Measurements from ENCODE around the gene BRSK1. TPM values are rescaled to one million over a fixed set of nuclear protein-coding genes. Genes with fewer than 3 reads are reported as not detected.

Gene BRSK1
- polyA plus RNA-seq, 2 of the 4 experiments (the other 2 are of a cell fraction): 5.4 to 6.6 TPM

DNA sequence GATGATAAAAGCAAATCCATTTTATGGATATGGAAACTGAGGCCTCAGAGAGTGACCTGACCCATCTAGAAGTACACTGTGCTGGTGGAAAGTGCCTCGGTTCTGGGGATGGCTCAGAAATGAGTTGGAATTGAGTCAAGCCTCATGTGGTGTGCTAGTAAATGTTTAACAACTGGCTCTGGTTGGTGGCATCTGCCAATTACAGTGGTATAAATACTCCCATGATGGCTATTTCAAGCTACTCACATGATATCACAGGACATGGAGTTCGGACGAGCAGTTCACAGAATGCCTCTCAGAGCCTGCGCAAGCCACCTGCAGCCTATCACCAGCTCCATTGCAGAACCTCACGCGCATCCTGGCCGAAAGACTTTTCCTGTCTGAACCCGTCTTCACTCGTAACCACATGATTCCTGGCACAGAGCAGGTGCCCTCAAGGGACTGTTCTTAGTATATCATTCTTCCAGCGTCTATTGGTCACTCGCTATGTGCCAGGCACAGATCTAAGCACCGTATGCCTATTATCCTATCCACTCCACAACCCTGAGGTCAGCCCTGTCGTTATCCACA, 32.2 kb downstream of the BRSK1 start:
- Histone ChIP-seq H3K4me1 (no peaks in the 10 kb centered on the region), H3K27ac (no peak overlapping the region), H3K4me3 (no peak overlapping the region), H3K9me3 (no peaks in the 10 kb centered on the region), H3K4me2 (no peak overlapping the region)
- ATAC-seq (no peak), FAIRE-seq (no peak), DNase-seq (ENCODE audit: low read depth in 1 of 2, low spot score in 1 of 2) (no peak)
- no peak for TF ChIP-seq RARB (CRISPR knock-in tag; IDR thresholded peaks at IDR 0.05)
- no peak for TF ChIP-seq ESRRA (IDR thresholded peaks at IDR 0.05; ENCODE audit: borderline replicate concordance, low read length)
- TF ChIP-seq, protein P1, sequence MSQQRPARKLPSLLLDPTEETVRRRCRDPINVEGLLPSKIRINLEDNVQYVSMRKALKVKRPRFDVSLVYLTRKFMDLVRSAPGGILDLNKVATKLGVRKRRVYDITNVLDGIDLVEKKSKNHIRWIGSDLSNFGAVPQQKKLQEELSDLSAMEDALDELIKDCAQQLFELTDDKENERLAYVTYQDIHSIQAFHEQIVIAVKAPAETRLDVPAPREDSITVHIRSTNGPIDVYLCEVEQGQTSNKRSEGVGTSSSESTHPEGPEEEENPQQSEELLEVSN (IDR thresholded peaks at IDR 0.05; ENCODE audit: borderline replicate concordance, low read depth): no peak
- POLR2A ChIA-PET: no interaction called here
- CTCF ChIA-PET: interaction anchor here (0.7 to 21.1 kb wide), 5 partner anchors 9 to 102 kb away, joined by 3 to 306 read pairs (median 4); partner anchors contain the start of genes KMT5C and TMEM150B
- WGBS (ENCODE audit: missing lambda C conversion rate): 83% methylated on average over 13 of the region's 13 CpGs

DNA sequence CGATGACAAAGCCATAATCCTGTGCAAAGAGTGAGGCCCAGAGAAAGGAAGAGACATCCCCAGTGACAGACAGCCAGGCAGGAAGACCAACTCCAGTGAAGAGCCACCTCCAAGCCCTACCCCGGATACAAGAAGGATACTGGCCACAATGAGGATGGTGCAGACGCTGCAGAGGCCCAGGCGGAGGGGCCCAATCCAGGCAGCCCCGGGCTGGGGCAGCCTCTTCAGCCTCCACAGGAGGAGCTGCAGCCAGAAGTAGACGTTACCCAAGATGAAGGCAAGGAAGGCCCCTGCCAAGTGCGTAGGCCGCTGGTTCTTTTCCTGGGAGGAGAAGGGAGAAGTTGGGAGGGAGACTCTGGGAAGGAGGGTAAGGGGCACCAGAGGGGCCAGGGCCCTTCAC, 32.8 kb downstream of the BRSK1 start:
- FAIRE-seq: no peak
- CTCF ChIA-PET: interaction anchor here (1.1 to 21.1 kb wide), 4 partner anchors 8 to 151 kb away, joined by 3 to 306 read pairs (median 4); partner anchors contain the start of gene TMEM150B

DNA sequence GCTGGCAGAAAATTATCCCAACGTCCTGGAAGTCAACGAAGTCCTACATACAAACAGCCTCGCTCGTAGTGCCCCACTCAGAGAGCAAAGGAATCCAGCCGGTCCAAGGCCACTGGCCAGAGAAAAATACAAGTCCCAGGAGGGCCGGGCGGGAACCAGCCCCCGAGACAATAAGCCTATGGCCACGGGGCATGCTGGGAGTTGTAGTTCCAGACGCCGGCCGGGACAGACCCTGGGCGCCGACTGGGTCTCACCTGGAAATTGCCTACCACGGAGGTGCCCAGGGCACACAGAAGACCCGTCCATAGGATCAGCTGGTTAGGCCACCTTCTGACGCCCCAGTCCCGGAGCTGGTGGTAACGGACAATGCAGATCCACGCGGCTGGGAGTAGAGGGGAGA, 36.0 kb downstream of the BRSK1 start:
- no peaks in the 10 kb centered on the region for H3K9me3 ChIP-seq
- WGBS (ENCODE audit: missing lambda C conversion rate): 63% methylated on average over 21 of the region's 21 CpGs
- ChIA-PET POLR2A (interaction anchor here (0.9 kb wide), 1 partner anchor 20 kb away, joined by 8 read pairs; the partner anchor contains the start of gene KMT5C), CTCF (interaction anchor here (4.3 to 21.1 kb wide), 3 partner anchors 17 to 27 kb away, joined by 24 to 306 read pairs (median 31); partner anchors contain the start of gene KMT5C)
- H3K4me1 ChIP-seq: peaks cover 19% of the 10 kb centered on the region
- no peak for TF ChIP-seq RNF2 (IDR thresholded peaks at IDR 0.05; ENCODE audit: borderline replicate concordance, low read depth)
- FAIRE-seq (no peak), ATAC-seq (peak; percentile 54 to 82; a peak in 4 of 6 replicates), DNase-seq (ENCODE audit: low read depth in 1 of 2, low spot score in 1 of 2) (no peak)
- H3K4me2 ChIP-seq: no peak overlapping the region
- H3K27ac ChIP-seq: 0 out of 6 replicates have a peak overlapping the region, but pooled peaks of 1 of the 2 experiments have one; percentile 14
- no peak overlapping the region for H3K4me3 ChIP-seq

More for the DNA sequence above, 32.8 kb downstream of the BRSK1 start:
- POLR2A ChIA-PET: no interaction called here
- Histone ChIP-seq H3K4me3 (no peak overlapping the region), H3K9me3 (no peaks in the 10 kb centered on the region), H3K27ac (no peak overlapping the region), H3K4me1 (no peaks in the 10 kb centered on the region), H3K4me2 (no peak overlapping the region)
- ATAC-seq (no peak), DNase-seq (ENCODE audit: low read depth in 1 of 2, low spot score in 1 of 2) (no peak)
- WGBS (ENCODE audit: missing lambda C conversion rate): 75% methylated on average over 8 of the region's 8 CpGs
- TF ChIP-seq RCOR1 (IDR thresholded peaks at IDR 0.05; ENCODE audit: low read depth, low read length): no peak
- TF ChIP-seq, protein P2, sequence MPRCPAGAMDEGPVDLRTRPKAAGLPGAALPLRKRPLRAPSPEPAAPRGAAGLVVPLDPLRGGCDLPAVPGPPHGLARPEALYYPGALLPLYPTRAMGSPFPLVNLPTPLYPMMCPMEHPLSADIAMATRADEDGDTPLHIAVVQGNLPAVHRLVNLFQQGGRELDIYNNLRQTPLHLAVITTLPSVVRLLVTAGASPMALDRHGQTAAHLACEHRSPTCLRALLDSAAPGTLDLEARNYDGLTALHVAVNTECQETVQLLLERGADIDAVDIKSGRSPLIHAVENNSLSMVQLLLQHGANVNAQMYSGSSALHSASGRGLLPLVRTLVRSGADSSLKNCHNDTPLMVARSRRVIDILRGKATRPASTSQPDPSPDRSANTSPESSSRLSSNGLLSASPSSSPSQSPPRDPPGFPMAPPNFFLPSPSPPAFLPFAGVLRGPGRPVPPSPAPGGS (IDR thresholded peaks at IDR 0.05): no peak
- no peak for TF ChIP-seq KDM5A (IDR thresholded peaks at IDR 0.05)
- no peak for TF ChIP-seq KDM1A (IDR thresholded peaks at IDR 0.05; ENCODE audit: low read depth)

DNA sequence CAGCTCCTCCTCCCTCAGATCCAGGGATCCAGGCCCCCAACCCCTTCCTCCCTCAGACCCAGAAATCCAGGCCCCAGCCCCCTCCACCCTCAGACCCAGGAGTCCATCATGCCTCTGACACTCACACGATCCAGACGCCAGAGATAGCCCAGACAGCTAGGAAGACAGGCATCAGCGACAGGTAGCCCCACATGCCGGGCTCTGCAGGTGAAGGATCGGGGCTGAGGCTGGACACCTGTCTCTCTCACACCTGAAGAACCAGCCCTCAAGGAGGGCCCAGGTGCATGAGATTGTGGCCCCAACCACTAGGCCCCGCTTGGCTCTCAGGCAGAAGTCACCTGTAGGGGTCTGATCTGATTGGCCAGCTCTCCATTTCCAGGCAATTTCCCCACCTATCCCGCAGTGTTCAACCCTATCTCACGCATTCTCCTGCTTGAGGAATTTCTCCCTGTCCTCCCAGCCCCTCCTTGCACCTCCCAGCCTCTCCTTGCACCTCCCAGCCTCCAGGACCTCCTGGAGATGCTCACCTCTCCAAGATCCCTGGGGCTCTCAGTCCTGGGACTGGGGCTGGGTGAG, 37.1 kb downstream of the BRSK1 start:
- no peaks in the 10 kb centered on the region for H3K9me3 ChIP-seq
- no peak for DNase-seq (ENCODE audit: low read depth in 1 of 2, low spot score in 1 of 2)
- peaks cover 19% of the 10 kb centered on the region for H3K4me1 ChIP-seq
- WGBS (ENCODE audit: missing lambda C conversion rate): 95% methylated on average over 8 of the region's 8 CpGs
- no peak overlapping the region for H3K4me3 ChIP-seq
- H3K27ac ChIP-seq: peak overlapping the region in 1 of 2 experiments; percentile 60; a peak in 2 of 6 replicates
- ChIA-PET POLR2A (no interaction called here), CTCF (interaction anchor here (1.0 to 21.1 kb wide), 9 partner anchors 8 to 310 kb away, joined by 3 to 306 read pairs (median 4); partner anchors contain the start of genes KMT5C and TMEM238)
- TF ChIP-seq POLR2A (IDR thresholded peaks at IDR 0.05; ENCODE audit: low read length): no peak
- TF ChIP-seq, protein P3, sequence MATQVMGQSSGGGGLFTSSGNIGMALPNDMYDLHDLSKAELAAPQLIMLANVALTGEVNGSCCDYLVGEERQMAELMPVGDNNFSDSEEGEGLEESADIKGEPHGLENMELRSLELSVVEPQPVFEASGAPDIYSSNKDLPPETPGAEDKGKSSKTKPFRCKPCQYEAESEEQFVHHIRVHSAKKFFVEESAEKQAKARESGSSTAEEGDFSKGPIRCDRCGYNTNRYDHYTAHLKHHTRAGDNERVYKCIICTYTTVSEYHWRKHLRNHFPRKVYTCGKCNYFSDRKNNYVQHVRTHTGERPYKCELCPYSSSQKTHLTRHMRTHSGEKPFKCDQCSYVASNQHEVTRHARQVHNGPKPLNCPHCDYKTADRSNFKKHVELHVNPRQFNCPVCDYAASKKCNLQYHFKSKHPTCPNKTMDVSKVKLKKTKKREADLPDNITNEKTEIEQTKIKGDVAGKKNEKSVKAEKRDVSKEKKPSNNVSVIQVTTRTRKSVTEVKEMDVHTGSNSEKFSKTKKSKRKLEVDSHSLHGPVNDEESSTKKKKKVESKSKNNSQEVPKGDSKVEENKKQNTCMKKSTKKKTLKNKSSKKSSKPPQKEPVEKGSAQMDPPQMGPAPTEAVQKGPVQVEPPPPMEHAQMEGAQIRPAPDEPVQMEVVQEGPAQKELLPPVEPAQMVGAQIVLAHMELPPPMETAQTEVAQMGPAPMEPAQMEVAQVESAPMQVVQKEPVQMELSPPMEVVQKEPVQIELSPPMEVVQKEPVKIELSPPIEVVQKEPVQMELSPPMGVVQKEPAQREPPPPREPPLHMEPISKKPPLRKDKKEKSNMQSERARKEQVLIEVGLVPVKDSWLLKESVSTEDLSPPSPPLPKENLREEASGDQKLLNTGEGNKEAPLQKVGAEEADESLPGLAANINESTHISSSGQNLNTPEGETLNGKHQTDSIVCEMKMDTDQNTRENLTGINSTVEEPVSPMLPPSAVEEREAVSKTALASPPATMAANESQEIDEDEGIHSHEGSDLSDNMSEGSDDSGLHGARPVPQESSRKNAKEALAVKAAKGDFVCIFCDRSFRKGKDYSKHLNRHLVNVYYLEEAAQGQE (IDR thresholded peaks at IDR 0.05): no peak
- FAIRE-seq: no peak
- ATAC-seq: peak in 1 of 2 experiments; percentile 16; a peak in 1 of 6 replicates
- H3K4me2 ChIP-seq: no peak overlapping the region

Data from A549 (cell line).